Mesenchymal stem cell (in vitro differentiated cells and primary cell): Measurements from ENCODE around the gene CDC37L1.
"Not testable (repeated sequence)": the region's sequence is repeated elsewhere in the genome, so short reads cannot be mapped to it uniquely, and the experiment has no call there.

Source experiments
- DNase-seq: peaks from one replicate; pipeline ENCODE4 v3.0.0-alpha.2; 2013
- H2AFZ ChIP-seq: one replicate; pipeline ENCODE4 v1.6.1; 2013; ENCODE audit warnings: low read depth, mild to moderate bottlenecking, control low read depth, inconsistent platforms, low read length, moderate library complexity
- H2AK5ac ChIP-seq: 2 replicates; pipeline ENCODE4 v1.6.1; 2013; ENCODE audit warnings: low read length, moderate library complexity, mild to moderate bottlenecking, inconsistent platforms; ENCODE audit not compliant: severe bottlenecking
- H2BK120ac ChIP-seq: one replicate; pipeline ENCODE4 v1.6.1; 2013; ENCODE audit warnings: low read depth, mild to moderate bottlenecking, inconsistent platforms, low read length, moderate library complexity
- H2BK12ac ChIP-seq, 2 experiments: one replicate each; pipeline ENCODE4 v1.6.1; 2013; ENCODE audit warnings: inconsistent platforms in 2 of 2, low read length in 2 of 2, mild to moderate bottlenecking in 2 of 2, moderate library complexity in 2 of 2, control low read depth in 1 of 2
- H2BK15ac ChIP-seq: one replicate; pipeline ENCODE4 v1.6.1; 2013; ENCODE audit warnings: mild to moderate bottlenecking, low read depth, inconsistent platforms; ENCODE audit not compliant: poor library complexity, severe bottlenecking
- H2BK5ac ChIP-seq: 2 replicates; pipeline ENCODE4 v1.6.1; 2013; ENCODE audit warnings: low read depth, mild to moderate bottlenecking, low read length, control low read depth, inconsistent platforms; ENCODE audit not compliant: poor library complexity, severe bottlenecking
- H3K14ac ChIP-seq, 2 experiments: one replicate each; pipeline ENCODE4 v1.6.1; 2013; ENCODE audit warnings: inconsistent platforms in 2 of 2, low read length in 2 of 2, control low read depth in 1 of 2, mild to moderate bottlenecking in 1 of 2, moderate library complexity in 1 of 2
- H3K18ac ChIP-seq, 2 experiments: one replicate each; pipeline ENCODE4 v1.6.1; 2013; ENCODE audit warnings: inconsistent platforms in 2 of 2, low read length in 2 of 2, control low read depth in 1 of 2, low read depth in 1 of 2, mild to moderate bottlenecking in 1 of 2
- H3K23ac ChIP-seq, 2 experiments: one replicate each; pipeline ENCODE4 v1.6.1; 2013; ENCODE audit warnings: inconsistent platforms in 2 of 2, low read length in 2 of 2, mild to moderate bottlenecking in 2 of 2, moderate library complexity in 2 of 2, control low read depth in 1 of 2
- H3K27ac ChIP-seq: 2 replicates; pipeline ENCODE4 v1.5.1; 2013; ENCODE audit warnings: mild to moderate bottlenecking, moderate library complexity, low read length, control low read depth, inconsistent platforms; ENCODE audit not compliant: poor library complexity, severe bottlenecking
- H3K27me3 ChIP-seq, 2 experiments: 2 replicates each; pipeline versions ENCODE4 v1.6.1 to v1.7.0; 2013; ENCODE audit warnings: low read length in 2 of 2, mild to moderate bottlenecking in 2 of 2, moderate library complexity in 2 of 2, control low read depth in 1 of 2, inconsistent platforms in 1 of 2; ENCODE audit not compliant: control insufficient read depth in 1 of 2, insufficient read depth in 1 of 2
- H3K36me3 ChIP-seq, 2 experiments: 2 replicates each; pipeline versions ENCODE4 v1.6.1 to v1.7.0; 2013; ENCODE audit warnings: low read length in 2 of 2, control low read depth in 1 of 2, inconsistent platforms in 1 of 2, low read depth in 1 of 2, mild to moderate bottlenecking in 1 of 2; ENCODE audit not compliant: insufficient read depth in 2 of 2, control insufficient read depth in 1 of 2
- H3K4ac ChIP-seq, 2 experiments: one replicate each; pipeline ENCODE4 v1.6.1; 2013; ENCODE audit warnings: inconsistent platforms in 2 of 2, low read length in 2 of 2, mild to moderate bottlenecking in 2 of 2, moderate library complexity in 2 of 2, control low read depth in 1 of 2, low read depth in 1 of 2
- H3K4me1 ChIP-seq: 2 replicates; pipeline ENCODE4 v1.6.1; 2013; ENCODE audit warnings: low read depth, low read length, control low read depth; ENCODE audit not compliant: control insufficient read depth, insufficient read depth
- H3K4me2 ChIP-seq: 2 replicates; pipeline ENCODE4 v1.6.1; 2013; ENCODE audit warnings: low read length, mild to moderate bottlenecking, inconsistent platforms; ENCODE audit not compliant: poor library complexity, severe bottlenecking
- H3K4me3 ChIP-seq, 2 experiments: 2 replicates each; pipeline versions ENCODE4 v1.5.1 to v1.7.0; 2013; ENCODE audit warnings: low read length in 2 of 2, mild to moderate bottlenecking in 2 of 2, control low read depth in 1 of 2, low read depth in 1 of 2; ENCODE audit not compliant: insufficient read depth in 1 of 2
- H3K79me1 ChIP-seq: replicated peaks from 2 replicates; pipeline ENCODE4 v1.6.1; 2013; ENCODE audit warnings: mild to moderate bottlenecking, control low read depth, low read length, inconsistent platforms; ENCODE audit not compliant: poor library complexity, severe bottlenecking
- H3K9ac ChIP-seq: 2 replicates; pipeline ENCODE4 v1.7.0; 2013; ENCODE audit warnings: mild to moderate bottlenecking, low read length, moderate library complexity
- H3K9me3 ChIP-seq: 2 replicates; pipeline ENCODE4 v1.7.0; 2013; ENCODE audit warnings: mild to moderate bottlenecking, low read length; ENCODE audit not compliant: control insufficient read depth
- H4K8ac ChIP-seq: one replicate; pipeline ENCODE4 v1.6.1; 2013; ENCODE audit warnings: inconsistent platforms, mild to moderate bottlenecking, low read length, moderate library complexity
- H4K91ac ChIP-seq: one replicate; pipeline ENCODE4 v1.6.1; 2013; ENCODE audit warnings: mild to moderate bottlenecking, low read length, inconsistent platforms
- WGBS: methylation state at CpG from one replicate; pipeline ENCODE4 v1.1.7; 2013; ENCODE audit warnings: mixed read lengths; 5-methylcytosine and 5-hydroxymethylcytosine counted together

CDC37L1 gene

DNA sequence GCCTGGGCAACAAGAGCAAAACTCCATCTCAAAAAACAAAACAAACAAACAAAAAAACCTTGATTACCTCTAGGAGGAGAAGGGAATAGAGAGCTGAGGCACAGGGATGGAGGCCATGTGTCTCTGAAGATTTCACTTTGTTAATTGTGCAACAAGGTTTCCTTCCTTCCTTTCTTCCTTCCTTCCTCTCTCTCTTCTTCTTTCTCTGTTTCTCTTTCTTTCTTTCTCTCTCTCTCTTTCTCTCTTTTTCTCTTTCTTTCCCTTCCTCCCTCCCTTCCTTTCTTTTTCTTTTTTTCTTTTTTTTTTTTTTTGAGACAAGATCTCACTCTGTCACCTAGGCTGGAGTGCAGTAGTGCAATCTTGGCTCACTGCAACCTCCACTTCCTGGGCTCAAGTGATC, 75.2 kb downstream of the CDC37L1 start:
- not testable (repeated sequence) for H3K36me3 ChIP-seq, H2BK120ac ChIP-seq, H3K18ac ChIP-seq, H3K4me3 ChIP-seq, H3K27ac ChIP-seq, H2AK5ac ChIP-seq, H3K23ac ChIP-seq, H3K4ac ChIP-seq, H2BK12ac ChIP-seq, DNase-seq, H2BK15ac ChIP-seq, H3K9me3 ChIP-seq, H3K79me1 ChIP-seq, H4K8ac ChIP-seq, H4K91ac ChIP-seq, H3K9ac ChIP-seq, H3K14ac ChIP-seq, H3K4me2 ChIP-seq, H3K27me3 ChIP-seq, H3K4me1 ChIP-seq, H2AFZ ChIP-seq, H2BK5ac ChIP-seq

DNA sequence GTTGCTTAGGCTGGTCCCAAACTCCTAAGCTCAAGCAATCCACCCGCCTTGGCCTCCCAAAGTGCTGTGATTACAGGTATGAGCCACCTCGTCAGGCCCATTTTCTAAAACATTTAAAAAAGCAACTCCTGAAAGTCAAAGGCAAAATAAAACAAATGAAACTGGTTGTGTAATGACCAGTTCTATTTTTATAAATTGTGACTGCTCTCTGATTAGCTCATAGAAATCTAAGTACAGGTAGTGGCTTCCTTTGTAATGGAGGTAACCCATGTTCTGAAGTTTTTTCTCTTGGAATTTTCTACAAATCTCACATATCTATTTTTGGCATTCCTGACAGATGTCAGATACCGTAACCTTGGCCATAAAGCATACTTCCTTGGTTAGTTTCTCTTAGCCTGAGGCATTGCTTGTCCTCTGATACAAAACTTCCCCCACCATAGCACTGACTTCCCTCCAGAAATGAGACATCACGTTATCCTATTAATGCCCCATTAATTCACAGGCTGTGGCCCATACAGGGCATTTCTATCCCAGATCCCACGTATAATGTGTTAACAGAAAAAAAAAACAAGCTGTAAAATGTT, 75.7 kb downstream of the CDC37L1 start:
- Histone ChIP-seq H3K4me1 (peaks cover 9% of the 10 kb centered on the region), H3K14ac (no peak overlapping the region), H4K91ac (no peak overlapping the region)

DNA sequence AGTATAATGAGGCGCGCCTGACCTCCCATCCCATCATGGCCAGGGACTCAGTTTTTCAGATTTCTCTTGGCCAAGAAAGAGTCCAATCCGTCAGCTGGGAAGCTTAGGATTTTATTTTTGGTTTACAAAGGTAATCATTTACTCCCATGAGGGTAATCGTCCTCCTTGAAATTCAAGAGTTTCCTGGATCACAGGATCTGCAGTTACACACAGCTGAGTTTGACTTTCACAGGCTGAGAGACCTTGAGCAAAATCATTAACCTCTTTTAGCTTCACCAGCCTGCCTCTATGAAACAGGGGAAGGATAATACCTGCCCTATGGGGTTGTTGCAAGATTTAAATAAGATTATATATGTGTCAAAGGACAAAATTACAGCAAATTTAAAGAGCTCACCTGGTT, 77.1 kb downstream of the CDC37L1 start:
- H3K9me3 ChIP-seq = no peaks in the 10 kb centered on the region
- H4K91ac ChIP-seq = no peak overlapping the region
- no peak overlapping the region for H3K9ac ChIP-seq
- no peak overlapping the region for H4K8ac ChIP-seq
- H3K27ac ChIP-seq = peak overlapping the region; percentile 42
- H3K4me2 ChIP-seq = peak overlapping the region; percentile 29
- H3K4ac ChIP-seq = no peak overlapping the region
- no peak overlapping the region for H2AFZ ChIP-seq
- H3K36me3 ChIP-seq = no peaks in the 10 kb centered on the region
- H3K23ac ChIP-seq = no peak overlapping the region
- 83% methylated on average over 4 of the region's 4 CpGs for WGBS
- H2BK15ac ChIP-seq = no peak overlapping the region
- peaks cover 3 to 23% of the 10 kb centered on the region in 2 experiments for H3K27me3 ChIP-seq
- H2BK5ac ChIP-seq = peak overlapping the region; percentile 44
- H2AK5ac ChIP-seq = no peak overlapping the region
- no peak overlapping the region for H3K4me3 ChIP-seq
- no peak overlapping the region for H2BK120ac ChIP-seq
- H3K79me1 ChIP-seq = no peaks in the 10 kb centered on the region
- no peak for DNase-seq
- H3K18ac ChIP-seq = no peak overlapping the region
- no peak overlapping the region for H2BK12ac ChIP-seq
- peaks cover 9% of the 10 kb centered on the region for H3K4me1 ChIP-seq
- no peak overlapping the region for H3K14ac ChIP-seq

More for the DNA sequence above, 75.7 kb downstream of the CDC37L1 start:
- Histone ChIP-seq H3K23ac (no peak overlapping the region), H2BK5ac (no peak overlapping the region), H2AK5ac (no peak overlapping the region), H2BK120ac (no peak overlapping the region), H3K18ac (no peak overlapping the region), H2BK12ac (no peak overlapping the region), H3K4ac (no peak overlapping the region), H3K9ac (no peak overlapping the region), H2AFZ (no peak overlapping the region), H3K27me3 (peaks cover 0 to 11% of the 10 kb centered on the region in 2 experiments), H3K79me1 (no peaks in the 10 kb centered on the region), H3K9me3 (no peaks in the 10 kb centered on the region), H3K27ac (peak overlapping the region; percentile 54), H2BK15ac (no peak overlapping the region), H4K8ac (no peak overlapping the region), H3K36me3 (no peaks in the 10 kb centered on the region), H3K4me3 (no peak overlapping the region), H3K4me2 (no peak overlapping the region)
- DNase-seq = no peak
- WGBS = 72% methylated on average over 3 of the region's 5 CpGs
